Progenitor cell of endocrine pancreas (in vitro differentiated cells): ENCODE measurements around the gene ITPR2. TPM values are rescaled to one million over a fixed set of nuclear protein-coding genes. Genes with fewer than 3 reads are reported as not detected.
"Not testable (repeated sequence)": the region's sequence is repeated elsewhere in the genome, so short reads cannot be mapped to it uniquely, and the experiment has no call there.

Source experiments
- DNase-seq: peaks from one replicate; pipeline ENCODE4 v3.0.0; 2021; ENCODE audit warnings: low spot score; ENCODE audit not compliant: unreplicated experiment
- H3K27ac Mint-ChIP-seq: 2 replicates; pipeline ENCODE4 v1.8.0; 2021; ENCODE audit warnings: mild to moderate bottlenecking, moderate library complexity, mixed read lengths
- H3K27me3 Mint-ChIP-seq: 2 replicates; pipeline ENCODE4 v1.8.0; 2021; ENCODE audit warnings: mixed read lengths
- H3K36me3 Mint-ChIP-seq: 2 replicates; pipeline ENCODE4 v1.8.0; 2022; ENCODE audit warnings: mixed read lengths; ENCODE audit not compliant: insufficient read depth
- H3K4me1 Mint-ChIP-seq: 2 replicates; pipeline ENCODE4 v1.8.0; 2021; ENCODE audit warnings: low read depth, mixed read lengths
- H3K4me3 Mint-ChIP-seq: 2 replicates; pipeline ENCODE4 v1.8.0; 2021; ENCODE audit warnings: low read depth, mild to moderate bottlenecking, moderate library complexity, mixed read lengths
- H3K9me3 Mint-ChIP-seq: 2 replicates; pipeline ENCODE4 v1.8.0; 2021; ENCODE audit warnings: low read depth, mixed read lengths
- CTCF ChIP-seq: fragments of 200-600 bp; sonication (generic); IDR thresholded peaks from one replicate; pipeline ENCODE4 v1.5.0; 2021; ENCODE audit warnings: antibody characterized with exemption, mild to moderate bottlenecking; ENCODE audit not compliant: unreplicated experiment
- total RNA-seq: library from RNA; stranded (reverse); gene quantifications from 2 replicates; pipeline ENCODE4 v1.2.1, GENCODE V29; 2021

The ITPR2 gene
- total RNA-seq, 1 donor from 2014 or later = 72.4 TPM

DNA sequence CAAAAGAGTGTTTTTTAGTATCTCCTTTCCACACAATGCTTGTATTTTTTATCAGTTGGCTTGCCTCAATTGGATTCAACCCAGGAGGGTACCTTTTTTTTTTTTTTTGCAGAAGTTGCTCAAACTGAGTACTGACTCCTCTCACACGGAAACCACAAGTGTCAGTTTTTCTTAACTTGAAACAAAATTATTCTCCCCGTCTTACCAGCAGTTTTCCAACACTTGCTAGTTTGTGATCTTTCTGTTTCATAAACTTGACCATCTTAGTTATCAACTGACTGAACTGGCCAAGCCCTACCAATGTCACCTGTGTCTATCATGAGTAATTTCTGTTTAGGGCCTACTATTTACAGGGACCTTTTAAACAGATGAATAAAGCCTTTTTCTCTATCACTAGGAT lies 34.1 kb upstream of the ITPR2 start:
- Mint-ChIP-seq H3K9me3 (no peaks in the 10 kb centered on the region), H3K4me1 (peaks cover 23% of the 10 kb centered on the region), H3K27ac (no peak overlapping the region), H3K36me3 (no peaks in the 10 kb centered on the region), H3K27me3 (no peaks in the 10 kb centered on the region), H3K4me3 (no peak overlapping the region)
- no peak for TF ChIP-seq CTCF
- DNase-seq = no peak

- Mint-ChIP-seq H3K9me3 (no peaks in the 10 kb centered on the region), H3K4me1 (peaks cover 7% of the 10 kb centered on the region), H3K27me3 (no peaks in the 10 kb centered on the region), H3K36me3 (no peaks in the 10 kb centered on the region), H3K4me3 (no peak overlapping the region), H3K27ac (no peak overlapping the region)
- TF ChIP-seq CTCF = peak; percentile 38
- DNase-seq = no peak
Observed at GRCh38 chr12:26863515-26863914, 30.5 kb upstream of the ITPR2 start.

- not testable (repeated sequence) for H3K4me3 Mint-ChIP-seq, H3K36me3 Mint-ChIP-seq, H3K9me3 Mint-ChIP-seq, H3K4me1 Mint-ChIP-seq, DNase-seq, H3K27me3 Mint-ChIP-seq
- peak overlapping the region; percentile 43 for H3K27ac Mint-ChIP-seq
Observed at GRCh38 chr12:26862787-26863186, 29.8 kb upstream of the ITPR2 start.

DNA sequence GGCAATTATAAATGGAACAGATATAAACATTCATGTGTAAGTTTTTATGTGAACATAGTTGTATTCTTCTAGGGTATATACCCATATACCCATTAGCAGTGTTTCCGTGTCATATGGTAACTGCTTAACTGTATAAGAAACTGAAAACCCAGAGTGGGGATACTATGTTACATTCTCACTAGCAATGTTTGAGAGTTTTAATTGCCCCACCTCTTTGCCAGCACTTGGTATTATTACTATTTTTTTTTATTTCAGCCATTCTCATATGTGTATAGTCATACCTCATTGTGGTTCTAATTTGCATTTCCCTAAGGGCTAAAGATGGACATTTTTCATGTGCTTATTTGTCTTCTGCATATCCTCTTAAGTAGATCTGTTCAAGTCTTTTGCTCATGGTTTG lies 28.7 kb upstream of the ITPR2 start:
- no peaks in the 10 kb centered on the region for H3K36me3 Mint-ChIP-seq
- no peaks in the 10 kb centered on the region for H3K27me3 Mint-ChIP-seq
- no peak overlapping the region for H3K27ac Mint-ChIP-seq
- TF ChIP-seq CTCF = no peak
- H3K4me3 Mint-ChIP-seq = no peak overlapping the region
- H3K9me3 Mint-ChIP-seq = no peaks in the 10 kb centered on the region
- no peak for DNase-seq
- peaks cover 10% of the 10 kb centered on the region for H3K4me1 Mint-ChIP-seq

GRCh38 chr12:26857465-26858176 lies 24.6 kb upstream of the ITPR2 start:
- no peaks in the 10 kb centered on the region for H3K36me3 Mint-ChIP-seq
- DNase-seq = no peak
- H3K4me3 Mint-ChIP-seq = peak overlapping the region; percentile 32
- H3K9me3 Mint-ChIP-seq = no peaks in the 10 kb centered on the region
- H3K4me1 Mint-ChIP-seq = peaks cover 6% of the 10 kb centered on the region
- H3K27ac Mint-ChIP-seq = peak overlapping the region; percentile 73
- no peaks in the 10 kb centered on the region for H3K27me3 Mint-ChIP-seq
- no peak for TF ChIP-seq CTCF

DNA sequence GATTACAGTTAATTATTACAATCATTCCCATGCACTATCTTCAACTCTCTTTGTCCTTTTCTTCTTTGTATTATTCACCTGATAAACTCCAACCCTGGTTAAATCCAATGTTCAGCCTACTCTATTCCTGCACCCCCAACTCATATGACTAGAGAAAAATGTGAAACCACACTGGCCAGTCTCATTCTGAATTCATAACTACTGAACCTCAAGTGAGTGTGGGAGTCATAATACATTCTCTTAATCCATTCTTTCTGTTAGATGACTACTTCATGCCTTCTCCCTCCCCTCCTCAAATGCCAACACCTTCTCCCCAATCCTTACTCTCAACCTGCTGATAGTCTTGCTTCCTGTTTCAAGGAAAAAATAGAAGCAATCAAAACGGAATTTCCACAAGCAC lies 22.3 kb upstream of the ITPR2 start:
- Mint-ChIP-seq H3K4me3 (no peak overlapping the region), H3K36me3 (no peaks in the 10 kb centered on the region), H3K27ac (no peak overlapping the region), H3K27me3 (no peaks in the 10 kb centered on the region), H3K9me3 (no peaks in the 10 kb centered on the region), H3K4me1 (peaks cover 6% of the 10 kb centered on the region)
- TF ChIP-seq CTCF = no peak
- DNase-seq = no peak
